HUES48 (cell line): Measurements from ENCODE around the gene IFT81.
"Not testable (repeated sequence)": the region's sequence is repeated elsewhere in the genome, so short reads cannot be mapped to it uniquely, and the experiment has no call there.

Experiments
- H3K27ac ChIP-seq: one replicate; pipeline ENCODE4 v1.7.0; 2013; ENCODE audit warnings: low read depth, low read length, inconsistent platforms
- H3K27me3 ChIP-seq: 2 replicates; pipeline ENCODE4 v1.6.1; 2013; ENCODE audit warnings: mild to moderate bottlenecking, low read length; ENCODE audit not compliant: control insufficient read depth, insufficient read depth
- H3K36me3 ChIP-seq: 2 replicates; pipeline ENCODE4 v1.6.1; 2013; ENCODE audit warnings: low read length; ENCODE audit not compliant: control insufficient read depth, insufficient read depth
- H3K4me1 ChIP-seq: 2 replicates; pipeline ENCODE4 v1.6.1; 2013; ENCODE audit warnings: mild to moderate bottlenecking, low read length; ENCODE audit not compliant: control insufficient read depth, insufficient read depth
- H3K4me3 ChIP-seq: 2 replicates; pipeline ENCODE4 v1.5.1; 2013; ENCODE audit warnings: mild to moderate bottlenecking, low read depth, low read length
- H3K9ac ChIP-seq: 2 replicates; pipeline ENCODE4 v1.6.1; 2013; ENCODE audit warnings: mild to moderate bottlenecking, low read depth, low read length, moderate library complexity
- H3K9me3 ChIP-seq: 2 replicates; pipeline ENCODE4 v1.6.1; 2013; ENCODE audit warnings: low read length; ENCODE audit not compliant: control insufficient read depth, insufficient read depth

IFT81 gene

DNA sequence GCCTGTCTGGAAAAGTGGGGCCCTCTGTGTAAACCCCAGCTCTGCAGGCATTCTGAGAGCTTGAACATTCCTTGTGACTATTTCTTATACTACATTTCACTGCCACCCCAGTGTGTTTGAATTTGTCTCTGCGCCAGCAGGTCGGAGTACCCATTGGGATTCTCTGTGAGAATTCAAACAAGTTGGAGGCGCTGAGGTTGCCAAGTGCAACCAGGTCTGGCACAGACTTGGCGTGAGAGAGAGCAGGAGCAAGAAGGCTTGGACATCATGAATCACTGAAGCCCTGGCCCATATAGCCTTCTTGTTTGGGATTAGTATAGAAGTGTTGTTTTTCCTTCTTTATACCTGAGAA lies 123.9 kb downstream of the IFT81 start:
- no peaks in the 10 kb centered on the region for H3K9me3 ChIP-seq
- H3K27ac ChIP-seq, result no peak overlapping the region
- H3K4me3 ChIP-seq, result no peak overlapping the region
- H3K27me3 ChIP-seq, result no peaks in the 10 kb centered on the region
- H3K9ac ChIP-seq, result no peak overlapping the region
- no peaks in the 10 kb centered on the region for H3K36me3 ChIP-seq
- peaks cover 17% of the 10 kb centered on the region for H3K4me1 ChIP-seq

DNA sequence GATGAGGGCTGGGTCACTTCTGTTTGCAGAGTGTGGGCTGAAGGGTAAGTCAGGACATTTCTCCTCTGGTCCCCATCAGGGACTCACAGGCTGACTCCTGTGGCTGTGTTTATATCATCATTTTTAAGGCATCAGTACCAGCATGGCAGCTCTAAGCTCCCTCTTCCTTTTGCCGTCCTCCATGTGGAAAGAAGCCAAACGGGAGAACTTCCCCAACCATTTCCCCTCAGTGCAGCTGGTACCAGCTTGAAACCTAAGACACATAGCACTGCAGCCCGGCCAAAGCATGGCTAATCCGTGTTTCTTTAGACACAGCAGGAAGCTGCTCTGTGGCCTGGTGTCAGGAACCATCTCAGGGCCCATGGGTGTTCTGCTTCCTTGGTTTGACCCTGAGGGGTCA lies 124.9 kb downstream of the IFT81 start:
- Histone ChIP-seq H3K36me3 (no peaks in the 10 kb centered on the region), H3K9me3 (no peaks in the 10 kb centered on the region), H3K4me3 (no peak overlapping the region), H3K9ac (no peak overlapping the region), H3K4me1 (peaks cover 17% of the 10 kb centered on the region), H3K27me3 (no peaks in the 10 kb centered on the region), H3K27ac (no peak overlapping the region)

DNA sequence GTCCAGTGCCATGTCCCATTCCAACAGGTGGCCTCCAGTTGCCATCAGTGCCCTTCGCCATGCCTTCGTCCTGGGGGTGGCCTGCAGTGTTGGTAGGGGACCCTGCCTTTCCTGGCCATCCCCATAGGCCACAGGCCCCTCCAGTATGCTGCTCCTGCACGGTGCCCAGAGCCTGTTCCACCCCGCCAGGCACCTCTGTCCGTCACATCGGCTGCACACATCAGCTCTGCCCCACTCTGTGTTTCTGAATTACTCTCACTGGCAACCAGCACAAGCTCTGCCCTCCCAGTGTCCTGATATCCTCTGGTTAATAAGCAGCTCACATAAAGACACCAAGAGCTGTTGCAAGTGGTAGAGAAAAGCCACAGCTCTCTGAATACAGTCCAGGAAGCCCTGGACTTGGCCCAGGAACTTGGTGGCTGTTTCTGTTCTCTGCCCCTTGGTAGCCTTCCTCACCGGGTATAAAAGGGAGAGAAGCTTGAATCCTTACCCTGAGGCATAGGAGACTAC lies 125.6 kb downstream of the IFT81 start:
- H3K27ac ChIP-seq, result no peak overlapping the region
- H3K27me3 ChIP-seq, result no peaks in the 10 kb centered on the region
- no peaks in the 10 kb centered on the region for H3K36me3 ChIP-seq
- H3K4me1 ChIP-seq, result peaks cover 12% of the 10 kb centered on the region
- H3K4me3 ChIP-seq, result no peak overlapping the region
- no peak overlapping the region for H3K9ac ChIP-seq
- no peaks in the 10 kb centered on the region for H3K9me3 ChIP-seq

GRCh38 chr12:110251381-110251780 lies 127.2 kb downstream of the IFT81 start:
- Histone ChIP-seq H3K4me1 (peaks cover 2% of the 10 kb centered on the region; the same call in 1 of the 2 replicates), H3K27me3 (no peaks in the 10 kb centered on the region), H3K9me3 (no peaks in the 10 kb centered on the region), H3K27ac (no peak overlapping the region), H3K4me3 (no peak overlapping the region), H3K36me3 (no peaks in the 10 kb centered on the region), H3K9ac (no peak overlapping the region)

GRCh38 chr12:110252716-110253115 lies 128.6 kb downstream of the IFT81 start:
- Histone ChIP-seq H3K9ac (no peak overlapping the region), H3K9me3 (no peaks in the 10 kb centered on the region), H3K4me3 (no peak overlapping the region)

DNA sequence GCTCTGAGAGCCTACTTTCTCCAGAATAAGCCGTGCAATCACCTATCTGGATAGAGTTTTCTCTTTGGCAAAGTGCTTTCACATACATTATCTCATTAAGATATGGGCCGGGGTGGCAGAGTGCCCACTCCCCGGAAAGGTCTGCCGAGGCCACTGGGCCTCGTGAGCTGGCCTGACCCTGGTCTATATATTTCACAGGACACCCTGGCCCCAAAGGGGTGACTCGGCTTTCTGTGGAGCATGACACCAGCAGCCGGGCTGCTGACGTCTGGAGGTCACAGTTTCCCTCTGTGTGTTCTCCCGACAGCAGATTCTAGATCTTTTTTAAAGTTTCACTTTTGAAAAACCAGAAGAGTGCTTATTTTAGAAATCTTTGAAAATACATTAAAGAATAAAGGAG lies 129.0 kb downstream of the IFT81 start:
- H3K27ac ChIP-seq, result no peak overlapping the region
- no peaks in the 10 kb centered on the region for H3K27me3 ChIP-seq
- H3K36me3 ChIP-seq, result no peaks in the 10 kb centered on the region
- no peaks in the 10 kb centered on the region; the same call in 1 of the 2 replicates for H3K4me1 ChIP-seq
- no peaks in the 10 kb centered on the region for H3K9me3 ChIP-seq
- H3K4me3 ChIP-seq, result no peak overlapping the region
- no peak overlapping the region for H3K9ac ChIP-seq

More at GRCh38 chr12:110252716-110253115, 128.6 kb downstream of the IFT81 start:
- no peaks in the 10 kb centered on the region for H3K27me3 ChIP-seq
- H3K36me3 ChIP-seq, result no peaks in the 10 kb centered on the region
- H3K27ac ChIP-seq, result no peak overlapping the region
- peaks cover 1% of the 10 kb centered on the region; the same call in 1 of the 2 replicates for H3K4me1 ChIP-seq

- Histone ChIP-seq H3K4me3 (no peak overlapping the region), H3K27me3 (no peaks in the 10 kb centered on the region), H3K9ac (no peak overlapping the region), H3K4me1 (no peaks in the 10 kb centered on the region), H3K27ac (no peak overlapping the region), H3K36me3 (no peaks in the 10 kb centered on the region), H3K9me3 (no peaks in the 10 kb centered on the region)
Measured at GRCh38 chr12:110254971-110255540, 130.9 kb downstream of the IFT81 start.

DNA sequence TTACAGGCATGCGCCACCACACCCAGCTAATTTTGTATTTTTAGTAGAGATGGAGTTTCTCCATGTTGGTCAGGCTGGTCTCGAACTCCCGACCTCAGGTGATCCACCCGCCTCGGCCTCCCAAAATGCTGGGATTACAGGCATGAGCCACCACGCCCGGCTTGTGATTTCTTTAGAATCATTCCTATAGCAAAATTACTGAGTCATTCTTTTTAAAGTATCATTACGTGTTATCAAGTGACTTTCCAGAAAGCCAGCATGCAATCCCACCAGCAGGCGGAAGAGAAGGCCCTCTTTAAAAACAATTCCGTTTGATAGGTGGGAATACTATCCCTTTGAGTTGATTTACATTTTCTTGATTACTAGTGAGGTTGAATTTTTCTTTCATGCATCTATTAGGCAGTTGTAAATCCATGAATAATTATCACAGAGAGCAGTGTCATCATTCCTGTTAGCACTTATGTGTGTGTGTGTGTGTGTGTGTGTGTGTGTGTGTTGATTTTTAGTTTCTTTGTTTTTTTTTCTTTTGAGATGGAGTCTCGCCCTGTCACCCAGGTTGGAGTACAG lies 131.8 kb downstream of the IFT81 start:
- H3K27me3 ChIP-seq, H3K9ac ChIP-seq, H3K27ac ChIP-seq, H3K4me3 ChIP-seq, H3K9me3 ChIP-seq, H3K4me1 ChIP-seq, H3K36me3 ChIP-seq: not testable (repeated sequence)

DNA sequence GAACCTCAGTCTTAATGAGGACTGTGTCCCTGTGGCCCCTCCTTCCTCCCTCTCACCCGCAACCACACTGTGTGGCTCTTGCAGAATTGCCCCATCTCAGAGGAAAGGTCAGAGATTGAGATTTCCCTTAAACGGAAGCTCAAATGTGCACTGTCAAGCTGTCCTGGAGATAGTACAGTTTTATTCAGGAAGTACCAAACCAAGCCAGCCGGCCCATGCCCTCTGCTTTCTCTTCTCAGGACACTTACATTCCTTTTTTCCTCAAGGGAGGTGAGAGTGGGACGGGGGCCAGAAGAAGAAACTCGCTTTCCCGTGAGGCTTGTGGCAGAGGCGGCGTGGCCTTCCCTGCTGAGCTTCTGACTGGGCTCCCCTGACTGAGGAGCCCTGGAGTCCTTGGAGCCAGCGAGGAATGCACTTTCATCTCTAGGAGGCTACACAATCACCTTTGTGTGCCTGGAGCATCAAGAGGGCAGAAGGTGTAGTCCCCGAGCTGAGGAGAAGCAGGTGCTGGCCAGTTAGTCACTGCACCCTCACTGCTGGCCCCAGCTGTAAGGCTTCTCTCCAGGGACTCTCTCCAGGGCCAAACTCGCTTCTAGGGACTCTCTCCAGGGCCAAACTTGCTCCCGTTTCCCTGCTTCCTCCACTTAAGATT lies 132.7 kb downstream of the IFT81 start:
- no peaks in the 10 kb centered on the region for H3K27me3 ChIP-seq
- no peak overlapping the region for H3K4me3 ChIP-seq
- H3K4me1 ChIP-seq, result no peaks in the 10 kb centered on the region
- H3K9ac ChIP-seq, result no peak overlapping the region
- no peaks in the 10 kb centered on the region for H3K9me3 ChIP-seq
- H3K36me3 ChIP-seq, result no peaks in the 10 kb centered on the region
- no peak overlapping the region for H3K27ac ChIP-seq

DNA sequence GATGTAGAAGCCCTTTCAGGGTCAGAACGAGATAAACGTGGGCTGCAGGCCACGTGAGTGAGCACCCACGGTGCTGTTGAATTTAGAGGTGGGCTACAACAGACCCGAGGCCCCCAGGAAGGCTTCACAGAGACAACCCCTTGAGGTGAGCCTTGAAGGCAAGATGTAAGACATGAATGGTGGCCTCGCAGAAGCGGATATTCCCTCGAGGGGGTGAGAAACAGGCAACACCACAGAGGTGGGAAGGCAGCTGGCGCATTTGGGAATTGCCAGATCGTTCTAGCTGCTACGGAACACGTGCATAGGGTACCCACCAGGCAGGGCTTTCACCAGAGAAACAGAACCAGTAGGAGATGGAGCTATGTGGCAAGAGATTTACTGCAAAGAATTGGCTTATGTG lies 134.3 kb downstream of the IFT81 start:
- Histone ChIP-seq H3K9me3 (no peaks in the 10 kb centered on the region), H3K27ac (no peak overlapping the region), H3K4me1 (no peaks in the 10 kb centered on the region), H3K9ac (no peak overlapping the region), H3K4me3 (no peak overlapping the region), H3K27me3 (no peaks in the 10 kb centered on the region), H3K36me3 (no peaks in the 10 kb centered on the region)
